Nephron (organoid): ENCODE results near the gene A2M.

ENCODE experiments used
- H3K27ac Mint-ChIP-seq, 3 experiments: 2 replicates each; pipeline ENCODE4 v1.8.0; 2020; ENCODE audit warnings: mixed read lengths in 3 of 3, mild to moderate bottlenecking in 2 of 3, moderate library complexity in 1 of 3
- H3K27me3 Mint-ChIP-seq: 2 replicates; pipeline ENCODE4 v1.8.0; 2021; ENCODE audit warnings: low read depth, mild to moderate bottlenecking, moderate library complexity, mixed read lengths
- H3K36me3 Mint-ChIP-seq: 2 replicates; pipeline ENCODE4 v1.8.0; 2020; ENCODE audit warnings: low read depth, mixed read lengths
- H3K4me1 Mint-ChIP-seq: 2 replicates; pipeline ENCODE4 v1.8.0; 2020; ENCODE audit warnings: mixed read lengths
- H3K4me3 Mint-ChIP-seq, 3 experiments: 2 replicates each; pipeline ENCODE4 v1.8.0; 2020; ENCODE audit warnings: mild to moderate bottlenecking in 3 of 3, mixed read lengths in 3 of 3, moderate library complexity in 2 of 3
- H3K9me3 Mint-ChIP-seq: 2 replicates; pipeline ENCODE4 v1.8.0; 2020; ENCODE audit warnings: mixed read lengths
- CTCF ChIP-seq, 3 experiments: fragments of 200-600 bp; sonication (generic); IDR thresholded peaks; one replicate each; pipeline ENCODE4 v1.5.0; 2021; ENCODE audit warnings: antibody characterized with exemption in 3 of 3; ENCODE audit not compliant: unreplicated experiment in 3 of 3

The A2M gene

GRCh38 chr12:9066755-9067423, 48.8 kb downstream of the A2M start:
- Mint-ChIP-seq H3K9me3 (no peaks in the 10 kb centered on the region), H3K27me3 (no peaks in the 10 kb centered on the region), H3K27ac (peak overlapping the region; percentile 20 to 38 (median 23)), H3K4me1 (peaks cover 10% of the 10 kb centered on the region), H3K36me3 (peaks cover 3% of the 10 kb centered on the region), H3K4me3 (peak overlapping the region; percentile 83 to 89 (median 85))
- TF ChIP-seq CTCF (IDR thresholded peaks at IDR 0.05; ENCODE audit: unreplicated experiment in 3 of 3) = no peak

- no peak for TF ChIP-seq CTCF (IDR thresholded peaks at IDR 0.05; ENCODE audit: unreplicated experiment in 3 of 3)
- H3K36me3 Mint-ChIP-seq = peaks cover 3% of the 10 kb centered on the region
- no peaks in the 10 kb centered on the region for H3K27me3 Mint-ChIP-seq
- H3K4me1 Mint-ChIP-seq = peaks cover 10% of the 10 kb centered on the region
- peak overlapping the region; percentile 80 to 95 (median 93) for H3K27ac Mint-ChIP-seq
- peak overlapping the region; percentile 83 to 89 (median 85) for H3K4me3 Mint-ChIP-seq
- no peaks in the 10 kb centered on the region for H3K9me3 Mint-ChIP-seq
Observed at GRCh38 chr12:9066183-9066623, 49.5 kb downstream of the A2M start.

GRCh38 chr12:9065607-9065856, 50.2 kb downstream of the A2M start:
- H3K27me3 Mint-ChIP-seq = no peaks in the 10 kb centered on the region
- H3K36me3 Mint-ChIP-seq = peaks cover 3% of the 10 kb centered on the region
- TF ChIP-seq CTCF (IDR thresholded peaks at IDR 0.05; ENCODE audit: unreplicated experiment in 3 of 3) = no peak
- H3K4me1 Mint-ChIP-seq = peaks cover 10% of the 10 kb centered on the region
- H3K27ac Mint-ChIP-seq = peak overlapping the region; percentile 80 to 95 (median 93)
- H3K4me3 Mint-ChIP-seq = peak overlapping the region; percentile 83 to 89 (median 85)
- no peaks in the 10 kb centered on the region for H3K9me3 Mint-ChIP-seq

GRCh38 chr12:9064815-9065606, 50.7 kb downstream of the A2M start:
- Mint-ChIP-seq H3K4me1 (peaks cover 10% of the 10 kb centered on the region), H3K27ac (peak overlapping the region; percentile 80 to 95 (median 93)), H3K36me3 (peaks cover 3% of the 10 kb centered on the region), H3K4me3 (peak overlapping the region; percentile 83 to 89 (median 85)), H3K9me3 (no peaks in the 10 kb centered on the region), H3K27me3 (no peaks in the 10 kb centered on the region)
- no peak for TF ChIP-seq CTCF (IDR thresholded peaks at IDR 0.05; ENCODE audit: unreplicated experiment in 3 of 3)

GRCh38 chr12:9064201-9064814, 51.4 kb downstream of the A2M start:
- Mint-ChIP-seq H3K4me3 (peak overlapping the region; percentile 83 to 89 (median 85)), H3K27ac (peak overlapping the region; percentile 80 to 95 (median 91)), H3K4me1 (peaks cover 10% of the 10 kb centered on the region), H3K27me3 (no peaks in the 10 kb centered on the region), H3K36me3 (peaks cover 3% of the 10 kb centered on the region), H3K9me3 (no peaks in the 10 kb centered on the region)
- peak; percentile 49 to 57 (median 55) for TF ChIP-seq CTCF (IDR thresholded peaks at IDR 0.05; ENCODE audit: unreplicated experiment in 3 of 3)
